NT2/D1 (cell line): Measurements from ENCODE around the gene RHOF.

ENCODE experiments used
- DNase-seq: peaks from one replicate; pipeline ENCODE4 v3.0.0-alpha.2; 2011; ENCODE audit warnings: low read depth, low spot score
- H3K27me3 ChIP-seq: 2 replicates; pipeline ENCODE4 v1.6.0; 2011; ENCODE audit warnings: mild to moderate bottlenecking; ENCODE audit not compliant: insufficient read length, insufficient read depth
- H3K36me3 ChIP-seq: 2 replicates; pipeline ENCODE4 v1.6.1; 2011; ENCODE audit warnings: mild to moderate bottlenecking, low read length, mixed read lengths; ENCODE audit not compliant: insufficient read depth, insufficient read length
- H3K4me1 ChIP-seq: 2 replicates; pipeline ENCODE4 v1.5.1; 2011; ENCODE audit not compliant: insufficient read depth, insufficient read length
- H3K4me3 ChIP-seq: 2 replicates; pipeline ENCODE4 v1.5.1; 2011; ENCODE audit warnings: low read depth; ENCODE audit not compliant: insufficient read length
- H3K9ac ChIP-seq: 2 replicates; pipeline ENCODE4 v1.6.0; 2011; ENCODE audit warnings: low read depth; ENCODE audit not compliant: insufficient read length
- H3K9me3 ChIP-seq: 2 replicates; pipeline ENCODE4 v1.5.1; 2011; ENCODE audit warnings: mild to moderate bottlenecking, low read length; ENCODE audit not compliant: insufficient read depth
- SUZ12 ChIP-seq: IDR thresholded peaks from 2 replicates; pipeline ENCODE4 v1.6.1; 2011; ENCODE audit not compliant: insufficient read length, insufficient read depth; ENCODE audit errors: extremely low read depth
- YY1 ChIP-seq: IDR thresholded peaks from 2 replicates; pipeline ENCODE4 v1.6.1; 2011; ENCODE audit not compliant: insufficient read length, insufficient read depth
- ZNF274 ChIP-seq: IDR thresholded peaks from 2 replicates; pipeline ENCODE4 v1.6.1; 2011; ENCODE audit warnings: mild to moderate bottlenecking, low read depth, low read length

The RHOF gene

GRCh38 chr12:121816925-121817647 lies 23.6 kb upstream of the RHOF start:
- DNase-seq: no peak
- Histone ChIP-seq H3K36me3 (peaks cover 84% of the 10 kb centered on the region), H3K27me3 (no peaks in the 10 kb centered on the region), H3K9ac (no peak overlapping the region), H3K4me1 (peaks cover 7% of the 10 kb centered on the region), H3K9me3 (no peaks in the 10 kb centered on the region), H3K4me3 (no peak overlapping the region)
- TF ChIP-seq ZNF274 (no peak), SUZ12 (no peak), YY1 (no peak)

GRCh38 chr12:121815263-121815662 lies 21.8 kb upstream of the RHOF start:
- TF ChIP-seq ZNF274 (no peak), SUZ12 (no peak), YY1 (no peak)
- Histone ChIP-seq H3K27me3 (no peaks in the 10 kb centered on the region), H3K36me3 (peaks cover 83% of the 10 kb centered on the region), H3K9me3 (no peaks in the 10 kb centered on the region), H3K4me1 (peaks cover 22% of the 10 kb centered on the region), H3K4me3 (no peak overlapping the region), H3K9ac (no peak overlapping the region)
- DNase-seq: no peak

- Histone ChIP-seq H3K4me1 (peaks cover 23% of the 10 kb centered on the region), H3K4me3 (no peak overlapping the region), H3K9me3 (no peaks in the 10 kb centered on the region), H3K27me3 (no peaks in the 10 kb centered on the region), H3K36me3 (peaks cover 83% of the 10 kb centered on the region), H3K9ac (no peak overlapping the region)
- no peak for TF ChIP-seq SUZ12
- no peak for TF ChIP-seq ZNF274
- TF ChIP-seq YY1: no peak
- no peak for DNase-seq
These were observed 21.1 kb upstream of the RHOF start for GRCh38 chr12:121814429-121815119.

- TF ChIP-seq YY1 (no peak), ZNF274 (no peak), SUZ12 (no peak)
- no peak for DNase-seq
- Histone ChIP-seq H3K9me3 (no peaks in the 10 kb centered on the region), H3K4me3 (no peak overlapping the region), H3K9ac (no peak overlapping the region), H3K4me1 (peaks cover 23% of the 10 kb centered on the region), H3K36me3 (peaks cover 83% of the 10 kb centered on the region), H3K27me3 (no peaks in the 10 kb centered on the region)
These were observed 20.5 kb upstream of the RHOF start for GRCh38 chr12:121813951-121814350.

GRCh38 chr12:121812921-121813896 lies 19.7 kb upstream of the RHOF start:
- Histone ChIP-seq H3K4me1 (peaks cover 23% of the 10 kb centered on the region), H3K27me3 (no peaks in the 10 kb centered on the region), H3K9me3 (no peaks in the 10 kb centered on the region), H3K36me3 (peaks cover 89% of the 10 kb centered on the region), H3K9ac (peak overlapping the region; percentile 75), H3K4me3 (peak overlapping the region; percentile 93)
- TF ChIP-seq YY1 (no peak), SUZ12 (no peak), ZNF274 (no peak)
- DNase-seq: no peak

GRCh38 chr12:121812320-121812871 lies 18.9 kb upstream of the RHOF start:
- no peak for DNase-seq
- H3K27me3 ChIP-seq: no peaks in the 10 kb centered on the region
- peak overlapping the region; percentile 93 for H3K4me3 ChIP-seq
- H3K9me3 ChIP-seq: no peaks in the 10 kb centered on the region
- TF ChIP-seq YY1 (no peak), ZNF274 (no peak), SUZ12 (no peak)
- peaks cover 23% of the 10 kb centered on the region for H3K4me1 ChIP-seq
- H3K9ac ChIP-seq: peak overlapping the region; percentile 93
- peaks cover 89% of the 10 kb centered on the region for H3K36me3 ChIP-seq
